Central memory CD4-positive, alpha-beta T cell (primary cell): Measurements from ENCODE around the gene BTG4.

Source experiments
- DNase-seq: peaks from one replicate; pipeline ENCODE4 v3.0.0; 2022

The BTG4 gene

GRCh38 chr11:111535281-111535680 is 23.1 kb upstream of the BTG4 start:
- no peak for DNase-seq

GRCh38 chr11:111532365-111532709 is 20.2 kb upstream of the BTG4 start:
- no peak for DNase-seq

- no peak for DNase-seq
Observed at GRCh38 chr11:111531687-111532364, 19.6 kb upstream of the BTG4 start.

- no peak for DNase-seq
Observed at GRCh38 chr11:111531136-111531535, 18.9 kb upstream of the BTG4 start.

GRCh38 chr11:111530091-111530490 is 17.9 kb upstream of the BTG4 start:
- no peak for DNase-seq

- peak; percentile 45 for DNase-seq
Observed at GRCh38 chr11:111528557-111528956, 16.4 kb upstream of the BTG4 start.

GRCh38 chr11:111527279-111527678 is 15.1 kb upstream of the BTG4 start:
- DNase-seq, result no peak

GRCh38 chr11:111526501-111526900 is 14.3 kb upstream of the BTG4 start:
- no peak for DNase-seq

GRCh38 chr11:111525456-111525855 is 13.3 kb upstream of the BTG4 start:
- no peak for DNase-seq

GRCh38 chr11:111524056-111524455 is 11.9 kb upstream of the BTG4 start:
- DNase-seq, result no peak

GRCh38 chr11:111523343-111523742 is 11.2 kb upstream of the BTG4 start:
- no peak for DNase-seq

- DNase-seq, result no peak
Observed at GRCh38 chr11:111522426-111522825, 10.2 kb upstream of the BTG4 start.

- DNase-seq, result no peak
Observed at GRCh38 chr11:111521135-111521534, 8.9 kb upstream of the BTG4 start.

GRCh38 chr11:111520560-111520959 is 8.4 kb upstream of the BTG4 start:
- DNase-seq, result no peak

- no peak for DNase-seq
Observed at GRCh38 chr11:111518668-111519067, 6.5 kb upstream of the BTG4 start.

- DNase-seq, result no peak
Observed at GRCh38 chr11:111515591-111515990, 3.4 kb upstream of the BTG4 start.

- no peak for DNase-seq
Observed at GRCh38 chr11:111514216-111515031, 2.2 kb upstream of the BTG4 start, which contains the start of gene HOATZ. Gene HOATZ, plus strand, starts transcription at chr11:111514778. Its CDS starts 7 bp downstream, at chr11:111514785.

GRCh38 chr11:111513240-111513605 is 1.0 kb upstream of the BTG4 start:
- no peak for DNase-seq

GRCh38 chr11:111510311-111510710 is 1.9 kb downstream of the BTG4 start:
- no peak for DNase-seq

GRCh38 chr11:111502611-111503010 is 9.6 kb downstream of the BTG4 start:
- DNase-seq, result no peak

- no peak for DNase-seq
Observed at GRCh38 chr11:111500481-111500880, 11.7 kb downstream of the BTG4 start.

GRCh38 chr11:111499483-111499882 is 12.7 kb downstream of the BTG4 start:
- no peak for DNase-seq

- no peak for DNase-seq
Observed at GRCh38 chr11:111494040-111494439, 18.1 kb downstream of the BTG4 start.

GRCh38 chr11:111490496-111490895 is 21.7 kb downstream of the BTG4 start:
- no peak for DNase-seq

GRCh38 chr11:111483431-111483830 is 28.8 kb downstream of the BTG4 start:
- no peak for DNase-seq
